HCT116 (cell line): Measurements from ENCODE around the gene LSM6. TPM values are rescaled to one million over a fixed set of nuclear protein-coding genes. Genes with fewer than 3 reads are reported as not detected.

Experiments
- ATAC-seq: fragments of 200-7000 bp; cut with Tn5 transposase; 2 replicates; pipeline ENCODE4 v1.9.1; 2020; ENCODE audit warnings: mild to moderate bottlenecking, moderate library complexity
- BruUV-seq: library from RNA; stranded (reverse); fragments of 400-500 nt; replicated peaks from 2 replicates; lab custom pipeline; 2021; lab: Mats Ljungman, UMichigan
- CTCF ChIA-PET: fragments of 300-600 bp; sonication (Branson Sonifier 250); formaldehyde crosslinking; loops from one replicate; lab custom pipeline; 2021; ENCODE audit warnings: antibody characterized with exemption; lab: Charles Lee
- POLR2A ChIA-PET: fragments of 300-600, 350-600 bp; sonication (Branson Sonifier 250); formaldehyde crosslinking; loops from one replicate; lab custom pipeline; 2021; ENCODE audit warnings: antibody characterized with exemption; lab: Charles Lee
- RAD21 ChIA-PET, 2 experiments: fragments of 300-600 bp; sonication (Branson Sonifier 250); formaldehyde crosslinking; loops; one replicate each; lab custom pipeline; 2023; ENCODE audit warnings: low total read pairs in 2 of 2; ENCODE audit not compliant: uncharacterized antibody in 2 of 2, unreplicated experiment in 2 of 2, low non-redundant PET in 1 of 2; lab: Charles Lee
- DNase-seq: peaks from one replicate; pipeline ENCODE4 v3.0.0-alpha.2; 2010; ENCODE audit warnings: low read depth, low spot score
- H2AFZ ChIP-seq: fragments of 200-600 bp; shearing (Covaris generic), sonication (generic); 2 replicates; pipeline ENCODE4 v1.6.1; 2017; ENCODE audit warnings: low read depth, mixed run types, mixed read lengths, antibody characterized with exemption, low read length; ENCODE audit not compliant: poor library complexity, severe bottlenecking
- H3K27ac ChIP-seq: 2 replicates; pipeline ENCODE4 v1.5.1; 2012; ENCODE audit warnings: low read depth, low read length
- H3K27me3 ChIP-seq: fragments of 200-600 bp; sonication (generic); 2 replicates; pipeline ENCODE4 v1.6.1; 2016; ENCODE audit warnings: mixed run types, low read length, mixed read lengths; ENCODE audit not compliant: insufficient read depth
- H3K36me3 ChIP-seq, 2 experiments: fragments of 200-500 bp in 1 of 2; fragments of 200-600 bp in 1 of 2; sonication (Bioruptor generic) in 1 of 2; sonication (generic) in 1 of 2; 2 replicates each; pipeline versions ENCODE4 v1.5.1 to v1.6.1; 2014 to 2016; ENCODE audit warnings: low read length in 2 of 2, inconsistent platforms in 1 of 2, mixed read lengths in 1 of 2, mixed run types in 1 of 2; ENCODE audit not compliant: insufficient read depth in 2 of 2, control insufficient read depth in 1 of 2
- H3K4me1 ChIP-seq, 2 experiments: fragments of 200-600 bp in 1 of 2; sonication (generic) in 1 of 2; 2 replicates each; pipeline versions ENCODE4 v1.5.1 to v1.6.1; 2012 to 2017; ENCODE audit warnings: low read length in 2 of 2, inconsistent platforms in 1 of 2, mild to moderate bottlenecking in 1 of 2, mixed read lengths in 1 of 2, mixed run types in 1 of 2, moderate library complexity in 1 of 2; ENCODE audit not compliant: insufficient read depth in 2 of 2, control insufficient read depth in 1 of 2
- H3K4me2 ChIP-seq: fragments of 200-600 bp; sonication (generic); 2 replicates; pipeline ENCODE4 v1.6.1; 2017; ENCODE audit warnings: mixed run types, low read length, mixed read lengths
- H3K4me3 ChIP-seq, 2 experiments: fragments of 200-600 bp in 1 of 2; sonication (generic) in 1 of 2; replicated peaks in 1 of 2; 2 replicates each; pipeline ENCODE4 v1.5.1; 2011 to 2016; ENCODE audit warnings: low read length in 2 of 2, control low read depth in 1 of 2, low read depth in 1 of 2, mild to moderate bottlenecking in 1 of 2, mixed read lengths in 1 of 2, mixed run types in 1 of 2
- H3K79me2 ChIP-seq: fragments of 200-600 bp; sonication (generic); 2 replicates; pipeline ENCODE4 v1.6.1; 2017; ENCODE audit warnings: mild to moderate bottlenecking, mixed run types, low read length, moderate library complexity, mixed read lengths; ENCODE audit not compliant: insufficient read depth
- H3K9ac ChIP-seq: fragments of 200-600 bp; sonication (generic); 2 replicates; pipeline ENCODE4 v1.6.1; 2016; ENCODE audit warnings: low read length, mixed read lengths
- H3K9me2 ChIP-seq: fragments of 200-600 bp; sonication (generic), shearing (Covaris generic); 2 replicates; pipeline ENCODE4 v1.6.1; 2017; ENCODE audit warnings: mixed run types, mild to moderate bottlenecking, moderate library complexity; ENCODE audit not compliant: insufficient read depth
- H3K9me3 ChIP-seq, 2 experiments: fragments of 200-500 bp in 1 of 2; fragments of 200-600 bp in 1 of 2; sonication (Bioruptor generic) in 1 of 2; sonication (generic) in 1 of 2; 2 replicates each; pipeline ENCODE4 v1.6.1; 2014 to 2017; ENCODE audit warnings: low read length in 2 of 2, mixed read lengths in 2 of 2, inconsistent platforms in 1 of 2, low read depth in 1 of 2, mild to moderate bottlenecking in 1 of 2, mixed run types in 1 of 2, moderate library complexity in 1 of 2; ENCODE audit not compliant: control insufficient read depth in 1 of 2, insufficient read depth in 1 of 2
- H4K20me1 ChIP-seq: fragments of 200-600 bp; sonication (generic), shearing (Covaris generic); 2 replicates; pipeline ENCODE4 v1.6.1; 2017; ENCODE audit warnings: mixed run types, mild to moderate bottlenecking, moderate library complexity; ENCODE audit not compliant: insufficient read depth
- ATF3 ChIP-seq: IDR thresholded peaks from 2 replicates; pipeline ENCODE4 v1.6.1; 2012
- CTCF ChIP-seq, 3 experiments: fragments of 200-600 bp in 1 of 3; sonication (generic) in 1 of 3; IDR thresholded peaks in 2 of 3; conservative IDR thresholded peaks in 1 of 3; 2 replicates each; pipeline ENCODE4 v1.5.1; 2012 to 2017; ENCODE audit warnings: low read depth in 2 of 3, low read length in 2 of 3, antibody characterized with exemption in 1 of 3, borderline replicate concordance in 1 of 3, control low read depth in 1 of 3, mild to moderate bottlenecking in 1 of 3, mixed read lengths in 1 of 3, mixed run types in 1 of 3, moderate library complexity in 1 of 3; ENCODE audit not compliant: insufficient read depth in 1 of 3
- POLR2AphosphoS5 ChIP-seq: IDR thresholded peaks from 2 replicates; pipeline ENCODE4 v1.6.1; 2011; ENCODE audit warnings: mild to moderate bottlenecking, low read depth, low read length, moderate library complexity
- YY1 ChIP-seq: IDR thresholded peaks from 2 replicates; pipeline ENCODE4 v1.6.1; 2011; ENCODE audit warnings: low read length, low read depth, moderate library complexity, mild to moderate bottlenecking; ENCODE audit not compliant: insufficient replicate concordance; ENCODE audit errors: extremely low read depth
- ZBTB33 ChIP-seq: IDR thresholded peaks from 2 replicates; pipeline ENCODE4 v1.6.1; 2011; ENCODE audit warnings: mild to moderate bottlenecking, low read length, moderate library complexity; ENCODE audit not compliant: insufficient replicate concordance; ENCODE audit errors: extremely low read depth
- intact Hi-C: fragments of 100-400 bp; cut with micrococcal nuclease; formaldehyde crosslinking; loops from 2 replicates; pipeline ENCODE4 v1.10.0; 2022
- total RNA-seq: library from RNA; stranded (reverse); gene quantifications from one replicate; pipeline ENCODE4 v1.2.1, GENCODE V29; 2021; ENCODE audit not compliant: unreplicated experiment

LSM6 gene
- total RNA-seq, 1 experiment from 2014 or later: 57.4 TPM

GRCh38 chr4:146202665-146203064 lies 27.1 kb downstream of the LSM6 start:
- Histone ChIP-seq H3K4me1 (no peaks in the 10 kb centered on the region), H2AFZ (no peak overlapping the region), H3K4me3 (no peak overlapping the region), H3K9me2 (no peaks in the 10 kb centered on the region), H3K27me3 (no peaks in the 10 kb centered on the region), H4K20me1 (no peaks in the 10 kb centered on the region), H3K9ac (no peak overlapping the region), H3K79me2 (no peaks in the 10 kb centered on the region), H3K36me3 (no peaks in the 10 kb centered on the region), H3K9me3 (no peaks in the 10 kb centered on the region), H3K4me2 (no peak overlapping the region), H3K27ac (no peak overlapping the region)
- ATAC-seq: 0 out of 2 replicates have a peak, but pooled peaks have one; percentile 38
- intact Hi-C loops: no loop called here
- ChIA-PET CTCF (no interaction called here), RAD21 (no interaction called here), POLR2A (interaction anchor here (1.4 kb wide), 1 partner anchor 9 kb away, joined by 3 read pairs; no protein-coding TSS in a partner anchor)
- no TSS peak for BruUV-seq
- no peak for DNase-seq
- TF ChIP-seq ATF3 (no peak), CTCF (IDR thresholded peaks at IDR 0.05 in 2 of 3, conservative IDR thresholded peaks at IDR 0.05 in 1 of 3; ENCODE audit: borderline replicate concordance in 1 of 3, insufficient read depth in 1 of 3, low read depth in 2 of 3, low read length in 2 of 3) (no peak), YY1 (no peak), ZBTB33 (no peak), POLR2AphosphoS5 (no peak)
